ENCODE measurements around the gene KIF26B. TPM values are rescaled to one million over a fixed set of nuclear protein-coding genes. Genes with fewer than 3 reads are reported as not detected.

KIF26B gene
- total and polyA plus RNA-seq, 10 of the 15 experiments (the other 5 are each of a cell fraction or from before 2014, with no cell fraction given), result 0.35 to 11.6 (median 2.2) TPM

GRCh38 chr1:245248231-245248731, 93.5 kb downstream of the KIF26B start:
- no peak overlapping the region for H3K4me3 ChIP-seq
- no peak overlapping the region for H3K9ac ChIP-seq (ENCODE audit: control insufficient read depth, insufficient read depth, low read length)
- ChIA-PET POLR2A (no interaction called here), RAD21 (ENCODE audit: unreplicated experiment) (no interaction called here), SMC1A (ENCODE audit: uncharacterized antibody, unreplicated experiment) (no interaction called here), CTCF (no interaction called here)
- no TSS peak for BruUV-seq (replicated peaks)
- H3K79me2 ChIP-seq (ENCODE audit: control insufficient read depth, insufficient read depth, low read length), result no peaks in the 10 kb centered on the region
- H3K4me2 ChIP-seq (ENCODE audit: control insufficient read depth, insufficient read depth), result no peak overlapping the region
- 74% methylated on average over 18 of the region's 18 CpGs for WGBS (ENCODE audit: insufficient coverage, insufficient replicate concordance, low lambda C conversion rate, missing lambda C conversion rate)
- no peaks in the 10 kb centered on the region for H3K9me3 ChIP-seq (replicated peaks; ENCODE audit: control insufficient read depth, insufficient read depth, low read length)
- in situ Hi-C loops (cut with MboI) (no loop called here), intact Hi-C loops (cut with micrococcal nuclease; ENCODE audit: unreplicated experiment) (no loop called here)
- FAIRE-seq (no peak), DNase-seq (ENCODE audit: low read depth, low spot score) (no peak), ATAC-seq (no peak)
- H3K27me3 ChIP-seq (replicated peaks in 1 of 2; ENCODE audit: control insufficient read depth in 2 of 2, insufficient read depth in 2 of 2, low read length in 1 of 2), result no peaks in the 10 kb centered on the region
- H2AFZ ChIP-seq (ENCODE audit: control insufficient read depth, low read depth, low read length), result no peak overlapping the region
- no peak overlapping the region for H3K27ac ChIP-seq (ENCODE audit: control insufficient read depth, insufficient read depth)
- H3K36me3 ChIP-seq (ENCODE audit: control insufficient read depth in 2 of 2, insufficient read depth in 2 of 2, low read length in 1 of 2), result no peaks in the 10 kb centered on the region
- no peaks in the 10 kb centered on the region for H4K20me1 ChIP-seq (ENCODE audit: control insufficient read depth, insufficient read depth)
- TF ChIP-seq PBX3 (IDR thresholded peaks at IDR 0.05; ENCODE audit: insufficient replicate concordance, low read depth, low read length) (no peak), SIN3A (IDR thresholded peaks at IDR 0.05; ENCODE audit: low read depth, low read length) (no peak), PRDM15 (CRISPR knock-in tag; IDR thresholded peaks at IDR 0.05) (no peak), MLLT1 (IDR thresholded peaks at IDR 0.05) (no peak), TCF3 (IDR thresholded peaks at IDR 0.05; ENCODE audit: borderline replicate concordance, insufficient read depth, low read depth, low read length) (no peak), BHLHE40 (IDR thresholded peaks at IDR 0.05; ENCODE audit: borderline replicate concordance in 1 of 2, low read depth in 2 of 2, low read length in 1 of 2) (no peak), KAT2A (conservative IDR thresholded peaks at IDR 0.05; ENCODE audit: control insufficient read depth, low read depth, low read length) (no peak), POLR2AphosphoS5 (IDR thresholded peaks at IDR 0.05; ENCODE audit: low read length) (no peak), DPF2 (IDR thresholded peaks at IDR 0.05) (no peak), IKZF2 (IDR thresholded peaks at IDR 0.05) (no peak), ZNF217 (IDR thresholded peaks at IDR 0.05) (no peak), STAT3 (IDR thresholded peaks at IDR 0.05; ENCODE audit: low read depth, low read length) (no peak), CBFB (IDR thresholded peaks at IDR 0.05; ENCODE audit: low read depth) (no peak), TARDBP (IDR thresholded peaks at IDR 0.05; ENCODE audit: borderline replicate concordance) (no peak), RB1 (IDR thresholded peaks at IDR 0.05; ENCODE audit: borderline replicate concordance) (no peak), TCF7 (IDR thresholded peaks at IDR 0.05; ENCODE audit: borderline replicate concordance) (no peak)
- H3K4me1 ChIP-seq (ENCODE audit: control insufficient read depth, insufficient read depth, low read length), result no peaks in the 10 kb centered on the region
